HuH-7.5 (cell line): Measurements from ENCODE around the gene CHIC1.
"Not testable (repeated sequence)": the region's sequence is repeated elsewhere in the genome, so short reads cannot be mapped to it uniquely, and the experiment has no call there.

ENCODE experiments used
- DNase-seq: peaks from one replicate; pipeline ENCODE4 v3.0.0; 2011; ENCODE audit warnings: low spot score

CHIC1 gene

GRCh38 chrX:73562984-73563737 lies at the start of gene CHIC1:
TSS of gene CHIC1 (plus strand) at chrX:73563197. CDS start at chrX:73563285, 88 bp downstream.
- DNase-seq, result no peak

DNA sequence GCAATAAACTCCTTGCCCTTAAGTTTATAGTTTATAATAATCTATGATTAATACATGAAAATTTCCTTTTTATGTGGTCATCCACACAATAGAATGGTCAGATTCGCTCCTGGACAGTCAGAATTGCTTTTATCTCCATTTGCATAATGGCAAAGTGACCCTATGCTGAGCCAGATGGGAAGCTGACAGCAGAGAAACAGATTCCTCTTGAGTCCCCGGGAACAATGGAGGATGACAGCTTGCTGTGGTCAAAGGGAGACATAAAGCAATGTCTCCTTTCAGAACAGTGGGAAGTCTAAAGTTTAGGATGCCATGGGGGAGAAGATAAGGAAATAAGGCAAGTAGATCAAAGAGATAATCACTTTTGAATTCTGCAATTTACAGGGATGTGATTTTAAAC lies 40.2 kb upstream of the CHIC1 start:
- not testable (repeated sequence) for DNase-seq

DNA sequence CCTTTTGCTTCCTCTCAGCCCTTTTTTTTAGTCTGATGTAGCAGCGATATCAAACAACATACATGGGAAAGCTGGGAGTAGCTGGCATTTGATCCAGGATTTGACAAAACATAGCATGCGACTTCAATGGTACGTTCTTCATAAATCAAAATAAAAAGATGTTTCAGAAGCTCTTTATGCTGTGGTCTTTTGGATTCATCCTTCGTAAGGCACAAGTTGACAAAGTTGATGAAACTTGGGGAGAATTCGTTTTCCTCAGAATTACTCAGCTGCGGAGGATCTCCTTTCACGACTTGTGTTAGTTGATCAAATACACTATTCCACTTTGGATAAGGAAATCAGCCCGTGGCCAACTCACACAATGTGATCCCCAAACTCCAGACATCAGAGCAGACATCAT lies 38.1 kb upstream of the CHIC1 start:
- DNase-seq, result no peak

GRCh38 chrX:73525928-73526690 lies 36.9 kb upstream of the CHIC1 start:
- DNase-seq, result no peak

DNA sequence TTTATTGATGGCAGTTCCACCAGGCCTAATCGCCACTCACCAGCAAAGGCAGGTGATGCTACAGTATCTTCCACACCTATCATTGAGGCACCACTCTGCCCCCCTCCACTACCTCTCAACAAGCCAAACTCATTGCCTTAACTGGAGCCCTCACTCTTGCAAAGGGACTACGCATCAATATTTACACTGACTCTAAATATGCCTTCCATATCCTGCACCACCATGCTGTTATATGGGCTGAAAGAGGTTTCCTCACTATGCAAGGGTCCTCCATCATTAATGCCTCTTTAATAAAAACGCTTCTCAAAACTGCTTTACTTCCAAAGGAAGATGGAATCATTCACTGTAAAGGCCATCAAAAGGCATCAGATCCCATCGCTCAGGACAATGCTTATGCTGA lies 31.3 kb upstream of the CHIC1 start:
- DNase-seq, result not testable (repeated sequence)

GRCh38 chrX:73556159-73556558 lies 6.8 kb upstream of the CHIC1 start:
- DNase-seq, result no peak

DNA sequence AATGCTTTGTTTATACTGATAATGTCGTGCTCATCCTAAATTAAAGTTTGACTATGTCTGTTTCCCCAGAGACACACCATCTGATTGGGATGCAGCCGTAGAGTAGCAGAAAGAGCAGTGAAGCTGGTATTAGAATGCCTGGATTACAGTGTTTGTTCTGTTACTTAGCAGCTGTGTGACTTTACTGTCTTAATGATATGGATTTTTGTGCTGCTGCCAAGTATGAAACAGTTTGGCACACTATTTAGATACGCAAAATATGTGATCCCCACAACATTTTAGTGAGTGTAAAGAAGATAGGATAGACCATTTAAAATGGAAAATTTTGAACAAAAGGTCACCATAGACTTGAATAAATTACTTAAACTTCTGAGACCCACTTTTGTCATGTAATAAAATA lies 1.2 kb upstream of the CHIC1 start:
- DNase-seq, result no peak

- no peak for DNase-seq
These were observed 539 bp upstream of the CHIC1 start for GRCh38 chrX:73562458-73562857.

DNA sequence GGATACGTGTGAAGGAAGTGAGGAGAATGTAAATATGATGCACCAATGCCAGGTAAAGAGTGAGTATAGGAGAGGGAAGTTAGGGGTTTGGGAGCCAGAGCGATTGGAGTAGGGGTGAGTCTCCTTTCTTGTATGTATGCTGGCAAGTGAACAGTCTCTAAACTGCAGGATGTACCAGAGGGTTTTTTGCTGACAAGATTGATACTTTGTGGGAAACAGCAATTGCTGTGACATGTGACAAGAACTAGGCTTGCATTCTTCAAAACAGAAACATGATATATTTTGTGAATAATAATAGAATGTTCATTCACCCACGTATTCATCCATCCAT lies 706 bp downstream of the CHIC1 start:
- DNase-seq, result no peak

- DNase-seq, result no peak
These were observed 14.4 kb downstream of the CHIC1 start for GRCh38 chrX:73577361-73577760.

DNA sequence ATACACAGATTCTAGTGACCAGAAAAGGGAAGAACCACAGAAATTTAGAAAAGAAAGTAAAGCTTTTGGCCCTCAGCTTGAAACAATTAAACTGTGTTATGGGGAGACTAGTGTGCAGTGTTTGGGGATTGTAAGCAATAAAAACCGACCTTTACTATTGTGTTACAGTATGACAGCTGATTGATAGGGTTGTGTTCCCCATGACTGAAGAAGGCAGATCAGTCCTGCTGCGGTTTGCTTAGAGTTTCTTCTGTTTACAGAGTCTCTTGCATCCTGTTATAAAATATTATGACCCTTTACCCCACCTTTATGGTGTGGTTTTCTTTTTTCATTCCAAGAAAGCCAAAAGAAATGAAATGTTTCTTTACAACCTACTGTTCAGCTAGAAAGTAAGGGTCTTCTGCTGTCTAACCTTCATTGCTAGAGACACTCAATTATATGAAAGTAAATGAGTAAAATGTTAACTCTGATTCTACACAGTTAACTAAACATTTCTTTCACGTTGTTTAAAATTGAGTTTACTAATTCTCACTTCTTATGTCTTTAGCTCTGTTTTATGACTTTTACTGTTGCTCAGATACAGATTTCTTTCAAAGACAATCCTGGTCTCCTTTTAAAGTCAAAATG lies 18.1 kb downstream of the CHIC1 start:
- DNase-seq, result no peak

DNA sequence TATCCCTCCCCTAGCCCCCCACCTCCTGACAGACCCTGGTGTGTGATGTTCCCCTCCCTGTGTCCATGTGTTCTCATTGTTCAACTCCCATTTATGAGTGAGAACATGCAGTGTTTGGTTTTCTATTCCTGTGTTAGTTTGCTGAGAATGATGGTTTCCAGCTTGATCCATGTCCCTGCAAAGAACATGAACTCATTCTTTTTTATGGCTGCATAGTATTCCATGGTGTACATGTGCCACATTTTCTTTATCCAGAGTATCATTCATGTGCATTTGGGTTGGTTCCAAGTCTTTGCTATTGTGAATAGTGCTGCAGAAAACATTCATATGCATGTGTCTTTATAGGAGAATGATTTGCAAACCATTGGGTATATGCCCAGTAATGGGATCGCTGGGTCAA lies 34.8 kb downstream of the CHIC1 start:
- not testable (repeated sequence) for DNase-seq

DNA sequence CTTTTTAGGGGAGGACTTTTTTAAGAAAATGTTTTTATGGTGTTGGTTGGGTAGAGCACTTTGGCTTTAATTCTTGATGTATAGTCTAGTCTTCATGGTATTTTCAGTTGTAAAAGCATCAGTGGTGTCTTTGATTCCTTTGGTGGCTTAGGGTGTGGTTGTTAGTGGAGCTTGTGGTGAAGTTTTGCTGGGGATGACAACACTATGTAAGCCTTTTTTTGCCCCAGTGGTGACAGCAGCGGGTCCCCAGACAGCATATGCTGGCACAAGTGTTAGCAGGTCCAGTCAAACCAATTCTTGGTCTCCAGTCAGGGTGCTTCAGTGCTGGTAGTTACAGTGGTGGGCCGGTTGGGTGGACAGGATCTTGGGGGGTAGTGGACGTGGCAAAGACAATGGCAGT lies 52.0 kb downstream of the CHIC1 start:
- no peak for DNase-seq

DNA sequence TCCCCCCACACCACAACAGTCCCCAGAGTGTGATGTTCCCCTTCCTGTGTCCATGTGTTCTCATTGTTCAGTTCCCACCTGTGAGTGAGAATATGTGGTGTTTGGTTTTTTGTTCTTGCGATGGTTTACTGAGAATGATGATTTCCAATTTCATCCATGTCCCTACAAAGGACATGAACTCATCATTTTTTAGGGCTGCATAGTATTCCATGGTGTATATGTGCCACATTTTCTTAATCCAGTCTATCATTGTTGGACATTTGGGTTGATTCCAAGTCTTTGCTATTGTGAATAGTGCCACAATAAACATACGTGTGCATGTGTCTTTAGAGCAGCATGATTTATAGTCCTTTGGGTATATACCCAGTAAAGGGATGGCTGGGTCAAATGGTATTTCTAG lies 78.7 kb downstream of the CHIC1 start:
- DNase-seq, result not testable (repeated sequence)

DNA sequence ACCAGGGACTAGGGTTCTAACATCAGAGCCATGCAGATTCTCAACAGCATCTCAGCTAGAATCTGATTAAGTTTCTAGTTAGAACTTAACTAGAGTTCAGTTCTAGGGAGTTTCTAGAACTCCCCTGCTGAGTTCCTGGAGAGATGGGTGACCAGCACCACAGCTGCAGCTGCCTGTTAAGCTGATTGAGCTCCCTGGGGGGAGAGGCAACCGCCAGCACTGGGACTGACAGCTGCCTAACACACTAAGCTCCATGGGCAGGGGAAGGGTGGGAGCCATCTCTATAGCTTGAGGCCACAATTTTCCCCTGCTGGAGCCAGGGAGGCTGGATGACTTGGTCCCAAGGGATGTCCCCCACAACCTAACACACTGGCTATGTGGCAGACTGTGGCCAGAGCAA lies 84.2 kb downstream of the CHIC1 start:
- DNase-seq, result no peak

- no peak for DNase-seq
These were observed 84.8 kb downstream of the CHIC1 start for GRCh38 chrX:73647632-73648322.

DNA sequence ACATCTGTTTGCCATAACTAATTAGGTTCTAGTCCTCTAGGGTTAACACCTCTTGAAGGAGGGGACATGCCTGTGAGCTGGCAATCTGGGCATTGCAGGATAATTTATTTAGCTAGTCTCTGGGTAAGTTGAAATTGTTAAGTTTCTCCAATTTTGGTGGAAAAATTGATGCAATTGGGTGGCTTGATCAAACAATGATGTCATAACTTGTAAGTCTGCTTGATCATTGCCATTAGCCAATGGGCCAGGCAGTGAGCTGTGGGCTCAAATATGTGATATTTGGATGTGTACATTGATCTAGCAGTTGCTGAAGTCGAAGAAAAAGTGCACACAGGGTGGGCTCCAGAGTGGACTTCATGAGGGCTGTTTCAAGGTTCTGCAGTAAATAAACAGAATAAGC lies 98.3 kb downstream of the CHIC1 start:
- not testable (repeated sequence) for DNase-seq

GRCh38 chrX:73668779-73669178 lies 105.8 kb downstream of the CHIC1 start:
- DNase-seq, result no peak

DNA sequence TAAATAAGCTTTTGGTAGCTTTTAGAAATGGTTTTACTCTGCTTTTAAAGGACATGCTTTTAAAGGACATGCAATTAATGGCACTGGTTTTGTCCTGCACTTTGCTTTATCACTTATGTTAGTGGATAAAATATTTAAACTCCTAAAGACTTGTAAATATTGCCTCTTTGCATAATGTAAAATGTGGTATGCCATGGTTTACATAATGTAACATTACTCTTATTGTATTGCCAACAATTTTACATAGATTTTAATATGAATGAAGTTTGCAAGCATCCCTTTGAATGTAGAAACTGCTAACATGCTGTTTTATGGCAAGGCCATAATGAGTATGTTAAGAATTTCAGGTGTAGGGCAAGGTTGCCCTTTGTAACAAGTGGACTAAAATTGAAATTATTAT lies 118.4 kb downstream of the CHIC1 start:
- no peak for DNase-seq

- DNase-seq, result no peak
These were observed 120.4 kb downstream of the CHIC1 start for GRCh38 chrX:73683236-73683859.

DNA sequence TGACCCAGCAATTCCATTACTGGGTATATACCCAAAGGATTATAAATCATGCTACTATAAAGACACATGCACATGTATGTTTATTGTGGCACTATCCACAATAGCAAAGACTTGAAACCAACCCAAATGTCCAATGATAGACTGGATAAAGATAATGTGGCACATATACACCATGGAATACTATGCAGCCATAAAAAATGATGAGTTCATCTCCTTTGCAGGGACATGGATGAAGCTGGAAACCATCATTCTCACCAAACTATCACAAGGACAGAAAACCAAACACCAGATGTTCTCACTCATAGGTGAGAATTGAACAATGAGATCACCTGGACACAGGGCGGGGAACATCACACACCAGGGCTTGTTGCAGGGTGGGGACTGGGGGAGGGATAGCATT lies 144.0 kb downstream of the CHIC1 start:
- DNase-seq, result not testable (repeated sequence)

GRCh38 chrX:73728602-73729001 lies 165.6 kb downstream of the CHIC1 start:
- DNase-seq, result no peak
